Breast epithelium (tissue), 3 donors: ENCODE data around the gene MKRN1.

Source experiments
- POLR2A ChIP-seq: fragments of 450-650 bp; IDR thresholded peaks from one replicate; pipeline ENCODE4 v1.6.1; 2016; ENCODE audit warnings: antibody characterized with exemption, mild to moderate bottlenecking, moderate library complexity
- POLR2AphosphoS5 ChIP-seq, 3 donors: sonication (generic); formaldehyde crosslinking; IDR thresholded peaks; one replicate each; pipeline ENCODE4 v1.6.1; 2017; ENCODE audit warnings: antibody characterized with exemption in 3 of 3
- TF ChIP-seq, protein P1 (sequence below), 3 donors: fragments of 450-650 bp; IDR thresholded peaks; one replicate each; pipeline ENCODE4 v1.5.1; 2016 to 2017; ENCODE audit warnings: antibody characterized with exemption in 3 of 3, mild to moderate bottlenecking in 3 of 3, moderate library complexity in 3 of 3

DNA sequence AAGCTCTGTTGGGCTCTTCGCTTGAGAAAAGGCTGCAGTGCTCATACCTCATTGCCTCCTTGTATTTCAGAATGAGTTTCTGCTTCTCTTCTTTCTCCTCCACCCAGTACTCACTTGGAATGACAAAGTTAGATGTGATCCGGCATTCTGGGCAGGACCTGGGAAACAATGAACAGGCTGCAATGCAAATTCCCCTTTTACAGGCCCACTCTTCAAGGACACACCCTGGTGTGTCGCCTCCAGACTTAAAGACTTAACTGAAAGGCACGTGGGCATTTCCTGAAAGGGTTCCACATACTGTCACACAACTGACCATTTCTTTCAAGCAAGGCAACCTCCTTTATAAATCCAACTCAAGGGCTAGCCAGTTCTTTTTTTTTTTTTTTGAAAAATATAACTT, 23.6 kb downstream of the MKRN1 start:
- TF ChIP-seq, protein P1, sequence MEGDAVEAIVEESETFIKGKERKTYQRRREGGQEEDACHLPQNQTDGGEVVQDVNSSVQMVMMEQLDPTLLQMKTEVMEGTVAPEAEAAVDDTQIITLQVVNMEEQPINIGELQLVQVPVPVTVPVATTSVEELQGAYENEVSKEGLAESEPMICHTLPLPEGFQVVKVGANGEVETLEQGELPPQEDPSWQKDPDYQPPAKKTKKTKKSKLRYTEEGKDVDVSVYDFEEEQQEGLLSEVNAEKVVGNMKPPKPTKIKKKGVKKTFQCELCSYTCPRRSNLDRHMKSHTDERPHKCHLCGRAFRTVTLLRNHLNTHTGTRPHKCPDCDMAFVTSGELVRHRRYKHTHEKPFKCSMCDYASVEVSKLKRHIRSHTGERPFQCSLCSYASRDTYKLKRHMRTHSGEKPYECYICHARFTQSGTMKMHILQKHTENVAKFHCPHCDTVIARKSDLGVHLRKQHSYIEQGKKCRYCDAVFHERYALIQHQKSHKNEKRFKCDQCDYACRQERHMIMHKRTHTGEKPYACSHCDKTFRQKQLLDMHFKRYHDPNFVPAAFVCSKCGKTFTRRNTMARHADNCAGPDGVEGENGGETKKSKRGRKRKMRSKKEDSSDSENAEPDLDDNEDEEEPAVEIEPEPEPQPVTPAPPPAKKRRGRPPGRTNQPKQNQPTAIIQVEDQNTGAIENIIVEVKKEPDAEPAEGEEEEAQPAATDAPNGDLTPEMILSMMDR (IDR thresholded peaks at IDR 0.05), result no peak
- TF ChIP-seq POLR2AphosphoS5 (IDR thresholded peaks at IDR 0.05) (no peak), POLR2A (no peak)
